Esophagus mucosa (tissue), 1 donor: ENCODE results near the gene ELAC1. TPM values are rescaled to one million over a fixed set of nuclear protein-coding genes. Genes with fewer than 3 reads are reported as not detected.

Experiments
- ATAC-seq: fragments of 200-7000 bp; cut with Tn5 transposase; one replicate; pipeline ENCODE4 v1.9.1; 2020
- total RNA-seq: library from RNA; stranded (reverse); gene quantifications from one replicate; pipeline ENCODE4 v1.2.4, GENCODE V29; 2023
- donor health status: DM: yes; HTN: yes; CAD: no.

The ELAC1 gene
- total RNA-seq, 1 donor from 2014 or later: 5.5 TPM

- no peak for ATAC-seq
These were observed 53.6 kb downstream of the ELAC1 start for GRCh38 chr18:51021226-51021965.

DNA sequence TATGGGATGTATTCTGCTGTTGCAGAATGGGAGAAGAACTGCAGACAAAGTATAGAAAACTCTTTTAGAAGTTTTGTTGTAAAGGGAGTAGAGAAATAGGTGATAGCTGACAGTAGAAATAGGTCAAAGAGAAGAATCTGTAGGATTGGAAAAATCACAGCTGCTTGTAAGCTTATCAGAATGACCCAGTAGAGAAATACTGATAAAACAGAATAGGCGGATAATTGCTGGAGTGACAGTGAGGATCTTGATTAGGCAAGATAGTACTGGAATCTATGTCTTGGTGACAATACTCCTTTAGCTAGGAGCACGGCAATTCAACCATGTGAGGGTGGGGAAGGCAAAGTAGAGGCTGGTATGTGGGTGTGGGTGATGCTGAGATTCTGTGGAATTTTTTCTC lies 57.7 kb downstream of the ELAC1 start:
- no peak for ATAC-seq

DNA sequence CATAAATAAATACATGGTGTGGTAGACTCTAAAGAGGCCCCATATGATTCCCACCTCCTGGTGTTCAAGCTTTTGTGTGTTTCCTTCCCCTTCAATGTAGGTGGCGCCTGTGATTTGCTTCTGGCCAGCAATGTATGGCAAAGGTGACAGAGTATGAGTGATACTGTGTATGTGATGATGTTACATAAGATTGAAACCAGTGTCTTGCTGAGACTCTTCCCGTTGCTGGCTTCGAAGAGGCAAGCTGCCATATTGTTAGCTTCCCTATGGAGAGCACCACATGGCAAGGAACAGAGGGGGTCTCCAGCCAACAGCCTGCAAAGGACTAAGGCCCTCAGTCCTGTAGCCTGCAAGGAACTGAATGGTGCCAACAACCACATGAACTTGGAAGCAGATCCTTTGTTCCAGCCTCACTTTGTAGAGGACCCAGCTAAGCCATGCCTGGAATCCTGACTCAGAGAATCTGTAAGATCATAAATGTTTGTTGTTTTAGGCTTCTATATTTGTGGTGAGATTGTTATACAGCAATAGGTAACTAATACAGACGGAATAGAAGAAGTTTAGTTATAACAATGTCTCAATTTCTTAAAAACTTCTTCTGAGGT lies 60.5 kb downstream of the ELAC1 start:
- peak; percentile 17 for ATAC-seq

GRCh38 chr18:51029378-51029693 lies 61.5 kb downstream of the ELAC1 start:
- ATAC-seq: peak; percentile 43

- ATAC-seq: peak; percentile 95
These were observed 62.1 kb downstream of the ELAC1 start, which contains the start of gene SMAD4 for GRCh38 chr18:51029694-51030536. SMAD4 (plus strand) TSS chr18:51030213; CDS start chr18:51047047, 16,834 bp downstream.

GRCh38 chr18:51030537-51031258 lies 62.9 kb downstream of the ELAC1 start:
- peak; percentile 77 for ATAC-seq

GRCh38 chr18:51032193-51032592 lies 64.4 kb downstream of the ELAC1 start:
- ATAC-seq: no peak

GRCh38 chr18:51037230-51037629 lies 69.4 kb downstream of the ELAC1 start:
- no peak for ATAC-seq

Other genes starting within 250 kb of the ELAC1 start
- not detected for gene MRO, start 148.0 kb upstream of the ELAC1 start, total RNA-seq
- 16.7 TPM for gene ME2, start 88.9 kb upstream of the ELAC1 start, total RNA-seq
- 38.9 TPM for gene SMAD4, start 62.2 kb downstream of the ELAC1 start, total RNA-seq
- gene MEX3C, start 229.6 kb downstream of the ELAC1 start, total RNA-seq: 19.4 TPM